ENCODE data around the gene TWIST2.

TWIST2 gene

DNA sequence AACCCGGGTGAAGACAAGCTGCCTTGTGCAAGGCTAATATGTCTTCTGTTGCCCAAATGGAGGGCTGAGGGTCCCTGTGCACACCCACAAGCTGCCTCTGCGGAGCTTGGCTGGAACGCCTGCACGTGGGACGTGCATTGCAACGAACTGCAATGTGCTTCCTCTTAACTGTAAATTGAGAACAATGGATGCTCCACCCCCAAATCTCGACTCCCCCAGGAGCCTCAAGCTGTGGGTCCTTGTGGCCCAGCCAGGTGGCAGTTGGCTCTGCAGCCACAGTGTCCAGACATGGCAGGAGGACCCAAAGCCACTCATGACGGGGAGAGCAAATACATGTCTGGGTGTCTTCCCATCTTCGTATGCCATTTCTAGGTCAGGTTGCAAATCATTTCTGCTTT is 90.1 kb downstream of the TWIST2 start:
- DNase-seq (ENCODE audit: low read depth in 1 of 2, low spot score in 1 of 2): no peak

DNA sequence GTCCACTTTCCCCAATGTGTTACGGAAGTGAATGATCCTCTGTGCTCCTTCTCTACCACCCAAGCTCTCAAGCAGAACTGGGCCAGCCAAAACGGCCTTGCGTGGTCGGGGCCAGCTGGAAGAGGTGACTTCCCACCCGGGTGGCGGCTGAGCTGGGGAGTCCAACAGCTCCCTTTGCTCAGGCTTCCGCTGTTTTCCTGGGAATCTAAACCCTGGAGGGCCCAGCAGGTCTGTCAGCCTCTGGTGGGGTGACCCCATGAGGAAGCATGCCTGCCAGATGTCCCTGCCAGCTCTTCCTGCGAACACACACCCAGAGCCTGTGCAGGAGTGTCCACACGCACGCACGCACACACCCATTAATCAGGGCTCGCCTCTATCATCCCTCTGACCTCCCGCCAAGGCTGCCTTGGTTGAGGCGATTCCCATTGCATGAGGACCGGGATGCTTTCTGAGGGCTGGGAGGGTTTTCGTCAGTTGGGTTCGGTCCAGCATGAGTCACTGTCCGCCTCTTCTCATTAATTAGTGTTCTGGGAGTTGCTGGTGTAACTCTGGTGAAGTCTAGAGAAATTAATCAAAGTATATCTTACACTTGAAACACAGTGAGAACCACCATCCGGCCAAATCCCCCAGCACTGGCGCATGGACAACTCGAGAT is 90.6 kb downstream of the TWIST2 start:
- DNase-seq (ENCODE audit: low read depth in 1 of 2, low spot score in 1 of 2): no peak

DNA sequence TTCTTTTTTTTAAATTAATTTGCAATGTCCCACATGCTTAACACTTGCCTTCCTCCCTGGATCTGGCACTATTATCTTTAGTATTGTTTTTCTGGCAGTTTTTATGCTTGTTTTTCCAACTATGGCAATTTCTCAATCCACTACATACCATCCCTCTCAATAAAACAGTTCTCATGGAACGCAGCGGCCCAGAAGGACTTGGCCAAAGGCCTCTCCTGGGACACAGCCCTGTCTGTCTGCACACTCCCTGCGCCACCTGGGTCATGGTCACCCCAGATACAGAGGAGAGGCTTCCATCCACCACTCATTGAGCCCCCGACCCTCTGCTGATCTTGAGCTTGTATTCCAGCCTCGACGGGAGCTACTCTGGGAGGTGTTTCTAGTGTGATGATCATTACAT is 91.2 kb downstream of the TWIST2 start:
- no peak for DNase-seq (ENCODE audit: low read depth in 1 of 2, low spot score in 1 of 2)

DNA sequence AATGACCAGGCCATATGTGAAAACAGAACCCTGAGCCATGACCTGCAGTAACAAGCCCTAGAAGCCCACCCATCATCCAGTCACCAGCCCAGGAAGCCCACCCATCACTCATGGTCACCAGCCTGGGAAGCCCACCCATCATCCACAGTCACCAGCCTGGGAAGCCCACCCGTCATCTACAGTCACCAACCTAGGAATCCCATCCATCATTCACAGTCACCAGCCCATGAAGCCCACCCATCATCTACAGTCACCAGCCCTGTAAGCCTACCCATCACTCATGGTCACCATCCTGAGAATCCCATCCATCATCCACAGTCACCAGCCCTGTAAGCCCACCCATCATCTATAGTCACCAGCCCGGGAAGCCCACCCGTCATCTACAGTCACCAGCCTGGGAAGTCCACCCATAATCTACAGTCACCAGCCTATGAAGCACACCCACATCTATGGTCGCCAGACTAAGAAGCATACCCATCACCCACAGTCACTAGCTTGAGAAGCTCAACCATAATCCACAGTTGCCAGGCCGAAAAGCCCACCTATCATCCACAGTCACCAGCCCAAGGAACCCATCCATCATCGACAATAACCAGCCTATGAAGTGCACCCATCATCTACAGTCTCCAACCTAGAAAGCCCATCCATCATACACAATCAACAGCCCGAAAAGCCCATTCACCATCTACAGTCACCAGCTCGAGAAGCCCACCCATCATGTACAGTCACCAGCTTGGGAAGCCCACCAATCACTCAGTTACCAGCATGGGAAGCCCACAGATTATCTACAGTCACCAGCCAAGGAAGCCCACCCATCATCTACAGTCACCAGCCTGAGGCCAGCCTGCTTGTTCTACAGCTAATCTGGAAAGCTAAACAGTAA is 91.9 kb downstream of the TWIST2 start:
- DNase-seq (ENCODE audit: low read depth in 1 of 2, low spot score in 1 of 2): no peak

DNA sequence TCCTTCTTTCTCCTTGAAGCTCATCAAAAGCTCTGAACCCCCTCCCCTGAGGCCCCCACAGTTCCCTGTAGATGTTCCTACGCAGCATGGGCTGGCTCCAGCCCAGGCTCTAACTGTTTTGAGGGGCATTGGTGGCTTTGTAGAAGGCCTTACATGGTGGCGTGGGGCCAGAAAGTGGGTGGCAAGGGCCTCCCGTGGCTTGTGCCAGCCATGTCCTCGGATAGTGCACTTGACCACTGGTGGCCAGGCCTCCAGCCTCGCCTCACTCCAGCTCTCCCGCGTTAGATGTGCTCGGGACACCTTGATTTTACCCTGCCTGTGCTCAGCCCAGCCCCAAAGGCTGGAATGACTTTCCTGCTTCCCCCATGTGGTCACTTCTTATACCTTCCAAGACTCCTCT is 92.9 kb downstream of the TWIST2 start:
- no peak for DNase-seq (ENCODE audit: low read depth in 1 of 2, low spot score in 1 of 2)

DNA sequence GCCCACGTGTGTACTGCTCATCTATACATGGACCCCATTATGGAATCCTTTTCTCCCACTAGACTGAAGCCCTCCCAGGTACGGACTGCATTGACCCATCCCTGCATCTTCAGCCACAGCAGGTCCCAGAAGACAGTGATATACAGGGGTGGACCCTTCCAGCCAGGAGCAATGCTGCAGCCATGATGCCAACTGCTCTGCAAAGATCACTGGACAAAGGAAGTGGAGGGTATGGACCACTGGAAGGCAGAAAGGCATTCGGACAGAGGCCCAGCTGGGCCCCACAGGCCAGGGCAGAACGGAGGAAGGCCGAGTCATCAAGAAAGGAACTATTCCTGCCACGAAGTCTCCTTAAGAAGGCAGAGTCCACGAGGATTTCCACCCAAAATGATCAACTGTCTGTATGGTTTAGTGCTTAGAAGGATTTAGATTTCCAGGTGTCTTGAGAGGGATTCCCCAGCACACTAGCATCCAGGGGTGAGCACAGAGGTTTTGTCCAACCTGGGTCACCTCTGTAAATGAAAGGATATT is 93.4 kb downstream of the TWIST2 start:
- no peak for DNase-seq (ENCODE audit: low read depth in 1 of 2, low spot score in 1 of 2)

DNA sequence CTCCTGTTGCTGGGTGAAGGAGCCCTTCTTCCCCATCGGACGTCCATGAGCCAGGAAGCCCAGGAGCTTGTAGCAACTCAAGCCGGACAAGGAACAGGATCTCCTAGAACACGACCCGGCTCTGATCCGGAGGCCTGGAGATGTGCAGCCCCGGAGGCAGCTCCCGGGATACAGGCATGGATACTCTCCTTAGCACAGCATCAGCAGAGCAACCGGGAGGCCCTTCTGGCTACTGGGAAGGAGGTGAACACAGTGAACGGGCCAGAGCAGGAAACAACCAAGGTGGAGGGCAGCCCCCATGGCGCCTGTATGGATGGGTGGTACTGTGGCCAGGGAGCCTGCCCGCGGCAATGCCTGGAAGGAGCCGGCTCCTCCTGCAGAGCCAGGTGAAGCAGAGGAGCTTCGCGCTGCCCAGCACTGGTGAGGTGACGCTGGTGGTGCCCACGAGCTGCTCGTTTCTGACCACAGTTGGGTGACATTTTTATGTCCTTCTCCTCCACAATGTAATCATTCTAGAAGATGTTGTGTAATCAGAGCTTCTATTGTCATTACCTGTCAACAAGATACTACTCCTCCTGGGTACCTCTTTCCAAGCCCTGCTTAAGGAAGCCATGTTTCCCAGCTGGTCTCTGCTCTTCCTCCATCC is 94.3 kb downstream of the TWIST2 start:
- DNase-seq (ENCODE audit: low read depth in 1 of 2, low spot score in 1 of 2): no peak

DNA sequence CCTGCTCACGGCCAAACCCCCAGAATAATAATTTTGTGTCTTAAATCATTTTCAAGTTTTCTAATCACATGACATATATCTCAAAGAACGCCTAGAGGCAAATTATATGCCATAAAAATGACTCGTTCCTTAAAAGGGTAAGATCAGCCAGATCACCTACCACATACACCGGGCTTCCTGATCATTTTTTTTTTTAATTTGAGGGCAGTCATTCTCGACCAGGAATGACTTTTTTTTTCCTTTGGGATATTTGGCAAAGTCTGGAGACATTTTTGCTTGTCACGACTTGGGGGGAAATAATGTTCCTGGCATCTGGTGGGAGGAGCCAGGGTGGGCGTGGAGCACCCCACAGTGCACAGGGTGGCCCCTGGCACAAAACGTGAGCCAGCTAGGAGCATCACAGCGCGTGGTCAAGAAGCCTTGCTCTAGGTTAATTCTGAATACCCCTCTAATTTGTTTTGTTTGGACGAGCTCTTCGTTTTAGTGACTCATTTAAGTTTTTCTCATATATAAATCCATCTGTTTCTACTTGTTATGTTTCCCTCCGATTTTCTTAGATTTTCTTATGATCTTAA is 94.9 kb downstream of the TWIST2 start:
- no peak for DNase-seq (ENCODE audit: low read depth in 1 of 2, low spot score in 1 of 2)

DNA sequence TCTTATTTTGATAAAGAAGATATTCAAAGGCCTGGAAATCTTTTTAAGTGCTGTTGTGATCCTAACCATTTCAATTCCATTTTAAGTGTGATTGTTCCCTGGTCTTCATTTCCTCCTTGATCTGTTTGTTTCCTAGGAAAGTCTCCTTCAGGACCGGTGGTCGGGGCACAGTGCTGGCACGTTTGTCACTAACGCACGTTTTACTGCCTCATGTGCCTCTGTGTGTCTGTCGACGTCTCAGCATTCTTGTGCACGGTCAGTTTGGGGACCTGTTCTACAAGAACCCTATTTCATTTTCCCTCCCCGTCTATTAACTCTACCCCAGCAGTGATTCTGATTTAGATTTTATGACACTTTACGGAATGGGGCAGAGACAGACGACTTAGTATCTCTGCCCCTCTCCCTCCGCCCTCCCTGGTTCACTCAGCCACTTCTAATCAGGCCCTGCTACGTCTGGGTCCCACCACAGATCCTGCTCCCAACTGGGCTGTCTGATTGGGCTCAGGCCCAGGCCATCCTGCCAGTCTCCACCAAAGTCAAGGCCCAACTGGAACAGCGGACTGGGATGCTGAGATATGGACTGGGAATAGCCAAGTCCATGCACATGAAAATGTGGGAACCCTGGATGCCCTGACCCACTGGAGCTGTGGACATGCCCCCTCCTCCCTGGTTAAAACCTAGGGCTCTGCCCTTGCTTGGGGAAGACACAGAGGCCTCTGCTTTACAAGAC is 95.6 kb downstream of the TWIST2 start:
- no peak for DNase-seq (ENCODE audit: low read depth in 1 of 2, low spot score in 1 of 2)

DNA sequence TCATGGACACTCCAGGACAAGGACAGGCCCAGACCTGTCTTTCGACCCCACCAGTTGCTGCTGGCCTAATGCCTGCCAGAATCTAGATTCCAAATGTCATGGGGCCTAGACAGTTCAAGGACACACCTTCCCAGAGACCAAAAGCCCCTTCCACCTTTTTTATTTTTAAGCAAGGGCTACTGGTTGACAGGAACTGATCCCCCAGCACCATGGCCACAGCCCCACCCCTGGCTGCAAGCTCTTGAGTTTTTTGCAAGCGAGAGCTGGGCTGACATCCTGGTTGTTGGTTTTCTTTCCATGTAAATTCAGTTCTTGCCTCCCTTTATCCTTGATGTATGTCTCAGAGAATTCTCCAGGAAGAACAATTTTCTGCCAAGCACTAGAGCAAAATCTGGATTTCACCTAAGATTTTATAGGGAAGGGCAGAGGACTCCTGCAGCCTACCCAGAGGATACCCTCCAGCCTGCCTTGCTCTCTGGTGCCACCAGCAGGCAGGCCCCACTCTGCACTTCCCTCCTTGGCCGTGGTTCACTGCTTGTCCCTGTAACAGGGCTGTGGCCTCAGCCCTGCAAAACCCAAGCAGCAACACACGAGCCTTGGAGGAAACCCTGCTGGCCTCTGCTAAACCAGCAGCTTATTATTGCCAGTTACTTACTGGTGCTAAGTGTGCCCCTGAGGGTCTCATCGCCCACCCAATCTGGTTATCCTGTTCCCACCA is 97.7 kb downstream of the TWIST2 start:
- DNase-seq (ENCODE audit: low read depth in 1 of 2, low spot score in 1 of 2): no peak

DNA sequence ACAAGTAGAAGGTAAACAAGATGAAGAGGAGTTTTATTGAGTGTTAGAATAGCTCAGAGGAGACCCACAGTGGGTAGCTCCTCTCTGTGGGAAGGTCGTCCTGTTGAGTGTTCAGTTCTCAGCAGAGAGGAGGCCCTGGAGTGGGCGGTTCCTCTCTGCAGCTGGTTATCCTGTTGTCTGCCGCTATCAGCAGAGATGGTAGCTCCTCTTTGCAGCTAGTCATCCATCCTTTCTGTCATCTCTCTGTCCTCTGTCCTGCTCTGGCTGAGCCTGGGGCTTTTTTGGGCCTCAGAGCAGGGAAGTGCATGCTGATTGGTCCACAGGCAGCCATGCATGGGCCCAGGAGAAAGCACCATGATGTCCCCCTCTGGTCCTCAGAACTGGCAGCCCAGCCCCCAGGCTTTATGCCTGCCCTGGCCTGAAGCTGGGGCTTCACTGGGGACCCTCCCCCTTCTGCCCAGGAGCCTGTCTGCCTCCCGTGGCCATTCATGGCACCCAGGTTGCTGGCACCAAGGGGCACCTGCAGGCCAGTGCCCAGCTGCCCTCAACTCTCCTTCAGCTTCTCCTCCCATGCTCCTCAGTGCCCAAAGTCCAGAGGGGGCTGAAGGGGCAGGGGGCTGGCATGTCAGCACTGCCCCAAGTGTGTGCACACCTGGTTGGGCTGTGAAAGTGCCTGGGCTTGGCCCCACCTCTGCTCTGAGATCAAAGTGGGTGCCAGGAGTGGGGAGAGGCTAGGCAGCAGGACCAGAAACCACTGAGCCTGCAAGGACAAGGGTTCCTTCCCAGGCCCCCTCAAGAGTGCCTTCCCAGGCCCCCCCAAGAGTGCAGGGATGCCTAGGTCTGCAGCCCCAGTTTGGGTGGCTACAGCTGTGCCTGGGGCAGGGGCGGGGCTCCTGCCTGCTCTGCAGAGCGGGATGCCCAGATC is 98.7 kb downstream of the TWIST2 start:
- no peak for DNase-seq (ENCODE audit: low read depth in 1 of 2, low spot score in 1 of 2)

DNA sequence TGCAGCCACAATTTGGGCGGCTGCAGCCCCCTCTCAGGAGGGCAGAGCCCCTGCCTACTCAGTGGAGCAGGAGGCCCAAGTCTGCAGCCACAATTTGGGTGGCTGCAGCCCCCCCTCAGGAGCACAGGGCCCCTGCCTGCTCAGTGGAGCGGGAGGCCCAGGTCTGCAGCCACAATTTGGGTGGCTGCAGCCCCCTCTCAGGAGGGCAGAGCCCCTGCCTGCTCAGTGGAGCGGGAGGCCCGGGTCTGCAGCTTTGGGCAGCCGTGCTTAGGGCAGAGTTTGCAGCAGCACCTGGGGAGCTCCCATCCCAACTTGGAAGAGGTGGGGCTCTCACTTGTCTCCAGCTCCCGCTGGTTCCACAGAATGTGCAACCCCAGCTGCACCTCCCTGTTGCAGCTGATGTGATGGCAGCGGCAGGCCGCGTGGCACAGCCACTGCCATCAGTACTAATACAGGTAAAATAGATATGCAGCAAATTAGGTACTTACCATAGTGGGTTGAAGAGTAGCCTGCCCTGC is 99.4 kb downstream of the TWIST2 start:
- DNase-seq (ENCODE audit: low read depth in 1 of 2, low spot score in 1 of 2): no peak

DNA sequence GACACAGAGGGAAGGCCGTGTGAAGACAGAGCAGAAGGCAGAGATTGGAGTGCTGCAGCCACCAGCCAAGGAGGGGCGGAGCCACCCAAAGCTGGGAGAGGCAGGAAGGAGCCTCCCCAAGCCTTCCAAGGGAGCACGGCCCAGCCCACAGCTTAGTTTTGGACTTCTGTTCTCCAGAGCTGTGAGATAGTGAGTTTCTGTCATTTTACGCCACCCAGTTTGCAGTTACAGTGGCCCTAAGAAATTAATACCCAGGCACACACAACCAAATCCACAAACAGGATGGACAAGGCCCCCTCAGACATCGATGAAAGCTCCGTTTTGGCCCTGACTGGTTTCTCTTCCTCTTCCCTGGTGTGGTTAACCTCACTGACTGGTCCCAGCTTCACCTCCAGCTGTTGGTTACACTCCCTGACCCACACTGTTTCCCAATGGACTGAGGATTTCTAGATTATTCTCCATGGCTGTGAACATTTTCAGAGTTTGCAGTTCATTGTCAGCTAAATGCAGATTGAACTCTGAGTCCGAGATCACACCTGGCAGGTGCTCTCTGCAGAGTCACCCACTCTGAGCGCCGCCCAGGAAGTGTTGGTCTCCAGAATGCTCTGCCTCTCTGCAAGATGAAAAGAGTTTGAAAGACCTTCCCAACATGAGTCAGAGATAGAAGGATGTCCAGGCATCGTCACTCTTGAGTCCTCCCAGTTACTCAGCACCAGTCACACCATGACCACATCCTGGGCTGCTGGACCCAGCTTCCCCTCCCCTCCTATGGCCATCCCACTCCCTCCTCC is 100.2 kb downstream of the TWIST2 start:
- no peak for DNase-seq (ENCODE audit: low read depth in 1 of 2, low spot score in 1 of 2)

DNA sequence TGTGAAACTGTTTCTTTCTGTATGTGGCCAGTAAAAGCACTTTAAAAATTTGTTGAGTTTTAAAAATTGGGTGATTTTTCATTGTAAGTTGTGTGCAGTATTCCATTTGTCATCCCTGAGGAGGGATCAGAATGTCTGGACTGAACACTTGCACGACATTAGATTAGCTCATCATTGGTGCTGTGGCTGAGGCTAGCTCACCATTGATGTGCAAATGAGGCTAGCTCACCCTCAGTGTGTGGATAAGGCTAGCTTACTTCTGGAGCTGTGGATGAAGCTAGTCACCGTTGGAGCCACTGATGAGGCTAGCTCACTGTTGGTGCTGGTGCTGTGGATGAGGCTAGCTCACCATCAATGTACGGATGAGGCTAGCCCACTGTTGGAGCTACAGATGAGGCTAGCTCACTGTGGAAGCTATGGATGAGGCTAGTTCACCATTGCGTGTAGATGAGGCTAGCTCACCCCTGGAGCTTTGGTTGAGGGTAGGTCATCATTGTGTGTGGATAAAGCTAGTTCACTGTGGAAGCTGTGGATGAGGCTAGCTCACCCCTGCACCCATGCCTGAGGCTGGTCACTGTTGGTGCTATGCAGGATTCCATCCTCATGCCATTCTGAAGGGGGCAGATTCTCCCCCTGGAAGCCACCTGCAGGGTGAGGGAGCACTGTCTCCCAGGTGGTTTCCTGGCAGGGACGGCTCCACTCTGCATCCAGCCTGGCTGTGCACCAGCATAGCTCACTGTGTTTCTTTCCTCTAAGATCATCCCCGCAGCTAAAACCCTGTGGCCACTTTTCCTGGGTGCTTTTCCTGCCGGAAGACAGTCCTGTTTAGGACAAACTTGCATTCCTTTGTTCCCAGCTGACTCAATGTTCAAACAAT is 101.1 kb downstream of the TWIST2 start:
- no peak for DNase-seq (ENCODE audit: low read depth in 1 of 2, low spot score in 1 of 2)

DNA sequence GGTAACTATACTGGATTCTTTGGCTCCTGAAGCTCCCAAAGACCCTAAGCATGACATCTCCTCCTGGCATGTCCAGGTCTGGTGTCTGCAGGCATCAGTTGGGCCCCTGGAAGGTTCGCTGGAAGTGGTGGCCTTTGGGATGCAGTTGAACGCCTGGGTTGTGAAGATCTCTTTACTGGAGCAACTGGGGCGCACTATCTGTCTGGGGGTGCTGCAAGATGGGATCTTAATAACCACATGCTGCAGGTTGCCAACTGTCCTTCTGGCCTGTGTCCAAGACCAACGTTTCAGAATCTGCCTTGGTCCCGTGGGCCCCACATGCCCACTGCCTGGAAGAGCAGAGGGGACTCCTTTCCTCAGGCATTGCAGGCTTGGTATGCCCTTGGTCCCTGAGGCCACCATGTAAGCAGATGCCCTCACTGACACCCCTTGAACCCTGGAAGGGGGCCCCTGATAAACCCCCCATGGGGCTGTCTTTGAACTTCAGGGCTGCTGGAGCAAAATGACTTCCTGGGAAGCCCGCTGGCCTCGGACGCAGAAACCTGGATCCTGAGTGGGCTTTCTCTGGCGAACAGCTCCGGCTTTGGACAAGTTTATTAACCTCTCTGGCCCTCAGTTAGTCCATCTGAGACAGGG is 101.9 kb downstream of the TWIST2 start:
- no peak for DNase-seq (ENCODE audit: low read depth in 1 of 2, low spot score in 1 of 2)

DNA sequence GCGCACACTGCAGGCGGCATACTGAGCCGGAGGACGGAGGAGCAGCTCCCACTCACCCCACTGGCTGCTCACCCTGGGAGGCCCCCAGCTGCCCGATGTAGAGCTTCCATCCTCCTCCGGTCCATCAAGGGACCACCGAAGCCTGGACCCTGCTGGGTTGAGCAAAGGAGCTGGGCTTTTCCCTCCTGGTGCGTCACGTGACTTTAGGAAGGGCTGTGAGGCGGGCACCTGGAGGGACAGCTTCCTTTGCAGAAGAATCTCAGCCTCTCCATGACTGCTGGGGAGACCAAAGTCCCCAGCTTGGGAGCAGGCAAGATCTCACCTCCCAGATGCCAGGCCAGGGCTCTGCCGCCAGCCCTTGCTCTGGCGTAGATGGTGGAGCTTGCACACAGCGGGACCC is 102.7 kb downstream of the TWIST2 start:
- no peak for DNase-seq (ENCODE audit: low read depth in 1 of 2, low spot score in 1 of 2)

All from stimulated activated CD4-positive, alpha-beta T cell treated with anti-CD3 and anti-CD28 coated beads, Interleukin-15, amount 100 ng/mL, for 1 hour (primary cell).